K562 (cell line): ENCODE results near the gene ISCA1. TPM values are rescaled to one million over a fixed set of nuclear protein-coding genes. Genes with fewer than 3 reads are reported as not detected.

Experiments used
- ATF6 ChIP-seq: sonication (generic); formaldehyde crosslinking; IDR thresholded peaks from 2 replicates; pipeline ENCODE4 v1.4.0; 2020; ENCODE audit warnings: mild to moderate bottlenecking, missing genetic modification reagents
- EP400 ChIP-seq: fragments of 450-650 bp; IDR thresholded peaks from 2 replicates; pipeline ENCODE4 v1.6.1; 2017; ENCODE audit warnings: antibody characterized with exemption, mild to moderate bottlenecking, moderate library complexity
- FOXM1 ChIP-seq, 2 experiments: fragments of 450-650 bp in 1 of 2; sonication (generic) in 1 of 2; formaldehyde crosslinking in 1 of 2; IDR thresholded peaks; 2 replicates each; pipeline versions ENCODE4 v1.6.1 to v1.9.0; 2017 to 2022; ENCODE audit warnings: low read depth in 2 of 2, mild to moderate bottlenecking in 2 of 2, missing genetic modification reagents in 1 of 2, moderate library complexity in 1 of 2
- RBM22 ChIP-seq: fragments of 200-400 bp; formaldehyde crosslinking; IDR thresholded peaks from 2 replicates; pipeline ENCODE4 v1.6.1; 2018; ENCODE audit warnings: low read length, low read depth; ENCODE audit not compliant: poor library complexity, severe bottlenecking
- RFX5 ChIP-seq: IDR thresholded peaks from 2 replicates; pipeline ENCODE4 v1.6.1; 2011; ENCODE audit warnings: low read depth, mild to moderate bottlenecking, improper control_type of control experiment, low read length
- SAFB ChIP-seq: fragments of 200-400 bp; formaldehyde crosslinking; IDR thresholded peaks from 2 replicates; pipeline ENCODE4 v1.6.1; 2017; ENCODE audit warnings: low read depth, low read length, borderline replicate concordance
- TAF1 ChIP-seq: IDR thresholded peaks from 2 replicates; pipeline ENCODE4 v1.6.1; 2011; ENCODE audit warnings: mild to moderate bottlenecking, low read length, moderate library complexity; ENCODE audit not compliant: insufficient read depth, control insufficient read depth, severe bottlenecking; ENCODE audit errors: extremely low read depth
- polyA plus RNA-seq, 8 experiments: library from polyadenylated mRNA; depleted of rRNA in 4 of 8; stranded (reverse) in 5 of 8; unstranded in 3 of 8; fragments of >200 nt; fragmentation: Nextera tagmentation in 2 of 8; fragmentation: Illumina TruSeq in 1 of 8; extraction: Ambion mirVana in 2 of 8; extraction: Trizol in 1 of 8; gene quantifications; 2 replicates each; pipeline versions ENCODE4 v1.2.1 to v1.2.3, GENCODE V29; 2011 to 2014; ENCODE audit warnings: inconsistent platforms in 1 of 8, missing spikeins in 1 of 8
- total RNA-seq, 7 experiments: library from RNA; depleted of rRNA in 6 of 7; stranded (reverse); fragments of >200 nt in 6 of 7; fragmentation: Illumina TruSeq in 2 of 7; extraction: Trizol in 2 of 7; gene quantifications; 2 replicates each; pipeline versions ENCODE4 v1.2.1 to v1.2.3, GENCODE V29; 2011 to 2021; ENCODE audit warnings: low replicate concordance in 1 of 7
- TF ChIP-seq, protein P1 (sequence below): fragments of 450-650 bp; IDR thresholded peaks from 2 replicates; pipeline ENCODE4 v1.6.1; 2018; ENCODE audit warnings: mild to moderate bottlenecking, low read depth; ENCODE audit not compliant: partially characterized antibody

The ISCA1 gene
- total and polyA plus RNA-seq, 9 of the 15 experiments (the other 6 are each of a cell fraction or from before 2014, with no cell fraction given): 6.5 to 27.1 (median 20.0) TPM

DNA sequence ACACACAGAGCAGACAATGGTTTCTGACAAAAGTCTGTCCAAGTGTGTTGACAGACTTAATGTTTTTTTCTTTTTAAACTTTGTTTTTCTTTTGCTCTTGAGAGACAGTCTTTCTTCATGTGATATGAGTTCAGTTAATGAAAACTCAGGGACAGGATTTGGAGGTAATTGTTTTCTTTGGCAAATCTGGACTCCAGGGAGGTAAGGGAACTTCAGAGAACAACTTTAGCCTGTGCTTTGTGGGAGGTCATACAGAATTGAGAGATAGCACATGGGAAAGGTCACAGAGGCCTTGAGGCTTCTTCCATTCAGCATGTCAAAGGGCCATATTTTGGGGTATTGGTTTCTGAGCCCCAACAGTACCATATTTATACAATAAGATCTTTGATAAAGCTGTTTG is 32.2 kb downstream of the ISCA1 start (continued):
- no peak for TF ChIP-seq SAFB
- no peak for TF ChIP-seq RBM22
- no peak for TF ChIP-seq EP400
- no peak for TF ChIP-seq ATF6 (CRISPR knock-in tag)
- TF ChIP-seq FOXM1 (IDR thresholded peaks at IDR 0.05; ENCODE audit: low read depth): no peak
- no peak for TF ChIP-seq FOXM1 (CRISPR knock-in tag; IDR thresholded peaks at IDR 0.05; ENCODE audit: low read depth)
- TF ChIP-seq RFX5: no peak
- TF ChIP-seq, protein P1, sequence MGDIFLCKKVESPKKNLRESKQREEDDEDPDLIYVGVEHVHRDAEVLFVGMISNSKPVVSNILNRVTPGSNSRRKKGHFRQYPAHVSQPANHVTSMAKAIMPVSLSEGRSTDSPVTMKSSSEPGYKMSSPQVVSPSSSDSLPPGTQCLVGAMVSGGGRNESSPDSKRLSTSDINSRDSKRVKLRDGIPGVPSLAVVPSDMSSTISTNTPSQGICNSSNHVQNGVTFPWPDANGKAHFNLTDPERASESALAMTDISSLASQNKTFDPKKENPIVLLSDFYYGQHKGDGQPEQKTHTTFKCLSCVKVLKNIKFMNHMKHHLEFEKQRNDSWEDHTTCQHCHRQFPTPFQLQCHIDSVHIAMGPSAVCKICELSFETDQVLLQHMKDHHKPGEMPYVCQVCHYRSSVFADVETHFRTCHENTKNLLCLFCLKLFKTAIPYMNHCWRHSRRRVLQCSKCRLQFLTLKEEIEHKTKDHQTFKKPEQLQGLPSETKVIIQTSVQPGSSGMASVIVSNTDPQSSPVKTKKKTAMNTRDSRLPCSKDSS: no peak
- TF ChIP-seq TAF1: no peak
